ENCODE measurements around the gene MPL. TPM values are rescaled to one million over a fixed set of nuclear protein-coding genes. Genes with fewer than 3 reads are reported as not detected.

The MPL gene
- total and polyA plus RNA-seq, 11 donors, result 0.11 to 0.98 (median 0.48) TPM; not detected in 1

- no peak for TF ChIP-seq CTCF (IDR thresholded peaks at IDR 0.05)
- TF ChIP-seq POLR2A (IDR thresholded peaks at IDR 0.05), result no peak
- WGBS, 4 donors, result 2 to 3% (median 3%) methylated on average over 44 to 59 of the region's 59 CpGs
- Histone ChIP-seq H3K36me3 (peaks cover under 1 to 36% (median 32%) of the 10 kb centered on the region in 9 donors), H3K4me1 (peaks cover 0 to 21% (median 11%) of the 10 kb centered on the region in 12 donors), H3K27me3 (no peaks in the 10 kb centered on the region), H3K4me3 (peak within 1 kb of the TSS; percentile 38 to 92 (median 70)), H3K27ac (peak within 1 kb of the TSS; percentile 85 to 98 (median 94)), H3K9me3 (no peaks in the 10 kb centered on the region)
- ATAC-seq (peak; percentile 98 to 100 (median 99)), DNase-seq (peak; percentile 98 to 99 (median 99))
- intact Hi-C loops (cut with DNase I), result loop anchor here in 5 of 10 donors (1.0 to 5.0 kb wide), 4 partner anchors 9 to 122 kb away; partner anchors contain the start of gene ELOVL1 (in 1 of the 5)
Observed at GRCh38 chr1:43358746-43359693, 21.4 kb downstream of the MPL start, which contains the start of gene CDC20. Gene CDC20 (plus strand): TSS chr1:43358981. CDS start chr1:43359216, 235 bp downstream.

GRCh38 chr1:43359696-43360095, 22.1 kb downstream of the MPL start:
- Histone ChIP-seq H3K27me3 (no peaks in the 10 kb centered on the region), H3K27ac (no peak overlapping the region), H3K4me1 (peaks cover 0 to 21% (median 11%) of the 10 kb centered on the region in 12 donors), H3K9me3 (no peaks in the 10 kb centered on the region), H3K4me3 (peak overlapping the region in 1 of 12 donors; percentile 71), H3K36me3 (peaks cover 3 to 43% (median 39%) of the 10 kb centered on the region in 9 donors)
- no peak for ATAC-seq
- intact Hi-C loops (cut with DNase I), result loop anchor here in 4 of 10 donors (2.0 to 5.0 kb wide), 2 partner anchors 121 to 122 kb away; no protein-coding TSS in a partner anchor
- TF ChIP-seq CTCF (IDR thresholded peaks at IDR 0.05), result no peak
- TF ChIP-seq POLR2A (IDR thresholded peaks at IDR 0.05), result no peak
- DNase-seq, result no peak
- WGBS, 4 donors, result 30 to 40% (median 32%) methylated on average over 11 of the region's 11 CpGs

GRCh38 chr1:43360616-43361015, 23.0 kb downstream of the MPL start:
- peaks cover 0 to 22% (median 13%) of the 10 kb centered on the region in 12 donors for H3K4me1 ChIP-seq
- DNase-seq (no peak), ATAC-seq (no peak)
- WGBS, 4 donors, result 61 to 70% (median 66%) methylated on average over 2 to 4 of the region's 4 CpGs
- H3K27me3 ChIP-seq, result no peaks in the 10 kb centered on the region
- TF ChIP-seq POLR2A (IDR thresholded peaks at IDR 0.05) (no peak), CTCF (IDR thresholded peaks at IDR 0.05) (no peak)
- H3K9me3 ChIP-seq, result no peaks in the 10 kb centered on the region
- intact Hi-C loops (cut with DNase I), result no loop called here
- H3K4me3 ChIP-seq, result peak overlapping the region in 1 of 12 donors; percentile 71
- H3K36me3 ChIP-seq, result peaks cover 3 to 52% (median 47%) of the 10 kb centered on the region in 9 donors
- H3K27ac ChIP-seq, result no peak overlapping the region
